MCF 10A (cell line): ENCODE results near the gene SBF2. TPM values are rescaled to one million over a fixed set of nuclear protein-coding genes. Genes with fewer than 3 reads are reported as not detected.
"Not testable (repeated sequence)": the region's sequence is repeated elsewhere in the genome, so short reads cannot be mapped to it uniquely, and the experiment has no call there.

ENCODE experiments used
- BruUV-seq: library from RNA; stranded (reverse); fragments of 400-500 nt; replicated peaks from 2 replicates; lab custom pipeline; 2021; lab: Mats Ljungman, UMichigan
- CTCF ChIA-PET: fragments of 300-600 bp; sonication (Branson Sonifier 250); formaldehyde crosslinking; extraction: SDS; loops from one replicate; lab custom pipeline; 2021; ENCODE audit warnings: antibody characterized with exemption, inconsistent platforms; lab: Yijun Ruan, JAX
- POLR2A ChIA-PET: fragments of 300-600, 350-650 bp; sonication (Branson Sonifier 250); formaldehyde crosslinking; extraction: SDS; loops from one replicate; lab custom pipeline; 2020; ENCODE audit warnings: antibody characterized with exemption, inconsistent platforms; lab: Yijun Ruan, JAX
- DNase-seq: peaks from one replicate; pipeline ENCODE4 v3.0.0-alpha.2; 2018; ENCODE audit not compliant: unreplicated experiment
- H3K27ac Mint-ChIP-seq: one replicate; pipeline ENCODE4 v1.8.0; 2022; ENCODE audit warnings: mild to moderate bottlenecking, low read depth, mixed read lengths; ENCODE audit not compliant: unreplicated experiment
- H3K27me3 Mint-ChIP-seq: one replicate; pipeline ENCODE4 v1.8.0; 2022; ENCODE audit warnings: mixed read lengths; ENCODE audit not compliant: insufficient read depth, unreplicated experiment
- H3K36me3 Mint-ChIP-seq: one replicate; pipeline ENCODE4 v1.8.0; 2022; ENCODE audit warnings: mild to moderate bottlenecking, moderate library complexity, mixed read lengths; ENCODE audit not compliant: insufficient read depth, unreplicated experiment
- H3K4me1 Mint-ChIP-seq: one replicate; pipeline ENCODE4 v1.8.0; 2022; ENCODE audit warnings: mixed read lengths; ENCODE audit not compliant: insufficient read depth, unreplicated experiment
- H3K4me3 Mint-ChIP-seq: one replicate; pipeline ENCODE4 v1.8.0; 2022; ENCODE audit warnings: mild to moderate bottlenecking, moderate library complexity, mixed read lengths; ENCODE audit not compliant: unreplicated experiment
- H3K9me3 Mint-ChIP-seq: one replicate; pipeline ENCODE4 v1.8.0; 2022; ENCODE audit warnings: mixed read lengths; ENCODE audit not compliant: unreplicated experiment
- CTCF ChIP-seq: fragments of 200-600 bp; IDR thresholded peaks from one replicate; pipeline ENCODE4 v1.8.0; 2022; ENCODE audit warnings: antibody characterized with exemption, mild to moderate bottlenecking; ENCODE audit not compliant: unreplicated experiment
- intact Hi-C: fragments of 100-400 bp; cut with micrococcal nuclease; formaldehyde crosslinking; loops from 2 replicates; pipeline ENCODE4 v1.14.1; 2022
- total RNA-seq: library from RNA; stranded (reverse); gene quantifications from 2 replicates; pipeline ENCODE4 v1.2.3, GENCODE V29; 2022

The SBF2 gene
- total RNA-seq, 1 experiment from 2014 or later = 28.3 TPM

GRCh38 chr11:10091314-10092045 is 202.5 kb downstream of the SBF2 start:
- DNase-seq = no peak
- no peaks in the 10 kb centered on the region for H3K27me3 Mint-ChIP-seq
- H3K4me1 Mint-ChIP-seq = peaks cover 7% of the 10 kb centered on the region
- no TSS peak for BruUV-seq
- no peak for TF ChIP-seq CTCF
- POLR2A ChIA-PET = interaction anchor here (0.6 to 1.5 kb wide), 4 partner anchors 33 to 336 kb away, joined by 3 to 5 read pairs (median 4); no protein-coding TSS in a partner anchor
- H3K9me3 Mint-ChIP-seq = no peaks in the 10 kb centered on the region
- CTCF ChIA-PET = interaction anchor here (0.6 to 0.7 kb wide), 3 partner anchors 29 to 1091 kb away, joined by 3 read pairs; no protein-coding TSS in a partner anchor
- intact Hi-C loops = no loop called here
- H3K36me3 Mint-ChIP-seq = no peaks in the 10 kb centered on the region
- no peak overlapping the region for H3K4me3 Mint-ChIP-seq
- H3K27ac Mint-ChIP-seq = no peak overlapping the region

GRCh38 chr11:10087923-10088225 is 206.1 kb downstream of the SBF2 start:
- BruUV-seq, H3K36me3 Mint-ChIP-seq, H3K27ac Mint-ChIP-seq, intact Hi-C loops, H3K4me3 Mint-ChIP-seq, DNase-seq, H3K9me3 Mint-ChIP-seq, H3K27me3 Mint-ChIP-seq: not testable (repeated sequence)
- ChIA-PET POLR2A (interaction anchor here (0.8 to 1.5 kb wide), 3 partner anchors 14 to 331 kb away, joined by 3 to 4 read pairs (median 3); no protein-coding TSS in a partner anchor), CTCF (interaction anchor here (1.6 kb wide), 1 partner anchor 11 kb away, joined by 3 read pairs; no protein-coding TSS in a partner anchor)
- peaks cover 13% of the 10 kb centered on the region for H3K4me1 Mint-ChIP-seq

- Mint-ChIP-seq H3K9me3 (no peaks in the 10 kb centered on the region), H3K4me3 (no peak overlapping the region), H3K36me3 (no peaks in the 10 kb centered on the region), H3K27me3 (no peaks in the 10 kb centered on the region), H3K27ac (no peak overlapping the region), H3K4me1 (peaks cover 13% of the 10 kb centered on the region)
- ChIA-PET POLR2A (interaction anchor here (0.8 to 1.5 kb wide), 3 partner anchors 15 to 331 kb away, joined by 3 to 4 read pairs (median 3); no protein-coding TSS in a partner anchor), CTCF (interaction anchor here (1.6 kb wide), 1 partner anchor 10 kb away, joined by 3 read pairs; no protein-coding TSS in a partner anchor)
- TF ChIP-seq CTCF = no peak
- BruUV-seq = no TSS peak
- intact Hi-C loops = no loop called here
- DNase-seq = no peak
Observed at GRCh38 chr11:10087186-10087922, 206.7 kb downstream of the SBF2 start.

- no TSS peak for BruUV-seq
- POLR2A ChIA-PET = no interaction called here
- Mint-ChIP-seq H3K36me3 (no peaks in the 10 kb centered on the region), H3K4me1 (no peaks in the 10 kb centered on the region), H3K27ac (no peak overlapping the region), H3K9me3 (no peaks in the 10 kb centered on the region), H3K4me3 (no peak overlapping the region), H3K27me3 (no peaks in the 10 kb centered on the region)
- intact Hi-C loops = no loop called here
- DNase-seq = no peak
- no peak for TF ChIP-seq CTCF
- CTCF ChIA-PET = interaction anchor here (0.7 kb wide), 1 partner anchor 209 kb away, joined by 3 read pairs; no protein-coding TSS in a partner anchor
Observed at GRCh38 chr11:10080138-10080537, 213.9 kb downstream of the SBF2 start.
